Ecto neural progenitor cell (in vitro differentiated cells): Measurements from ENCODE around the gene GALNT9.
"Not testable (repeated sequence)": the region's sequence is repeated elsewhere in the genome, so short reads cannot be mapped to it uniquely, and the experiment has no call there.

ENCODE experiments used
- DNase-seq: peaks from one replicate; pipeline ENCODE4 v3.0.0-alpha.2; 2018; ENCODE audit warnings: low spot score

GALNT9 gene

DNA sequence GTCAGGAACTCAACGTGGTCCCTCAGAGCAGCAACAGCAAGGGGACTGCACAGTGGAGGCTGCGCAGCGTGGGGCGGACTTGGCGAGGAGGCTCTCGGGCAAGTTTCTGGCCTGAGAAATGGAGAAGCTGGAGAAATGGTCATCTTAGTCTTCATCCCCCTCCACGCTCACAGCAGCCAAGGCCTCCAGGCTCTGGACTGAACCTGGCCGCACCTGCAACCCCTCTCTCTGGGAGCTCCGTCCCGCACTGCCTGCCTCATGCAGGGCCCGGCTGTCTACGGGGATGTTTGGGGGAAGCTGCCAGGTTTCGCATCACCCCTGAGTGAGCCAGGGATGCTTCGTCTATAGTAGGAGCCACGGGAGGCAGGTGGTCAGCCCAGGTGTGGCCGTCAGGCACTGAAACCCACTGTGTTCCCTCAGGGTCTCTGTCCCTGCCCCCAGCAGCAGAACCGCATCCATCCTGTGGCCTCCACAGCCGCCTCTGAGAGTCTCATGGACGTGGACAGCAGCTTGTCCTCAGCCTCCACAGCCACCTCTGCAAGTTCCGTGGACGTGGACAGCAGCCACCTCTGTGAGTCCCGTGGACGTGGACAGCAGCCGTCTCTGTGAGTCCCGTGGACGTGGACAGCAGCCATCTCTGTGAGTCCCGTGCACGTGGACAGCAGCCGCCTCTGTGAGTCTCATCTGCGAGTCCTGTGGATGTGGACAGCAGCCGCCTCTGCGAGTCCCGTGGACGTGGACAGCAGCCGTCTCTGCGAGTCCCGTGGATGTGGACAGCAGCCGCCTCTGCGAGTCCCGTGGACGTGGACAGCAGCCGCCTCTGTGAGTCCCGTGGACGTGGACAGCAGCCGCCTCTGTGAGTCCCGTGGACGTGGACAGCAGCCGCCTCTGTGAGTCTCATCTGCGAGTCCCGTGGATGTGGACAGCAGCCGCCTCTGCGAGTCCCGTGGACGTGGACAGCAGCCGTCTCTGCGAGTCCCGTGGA, 29.1 kb upstream of the GALNT9 start:
- not testable (repeated sequence) for DNase-seq

- DNase-seq: no peak
Measured at GRCh38 chr12:132357623-132358186, 28.3 kb upstream of the GALNT9 start.

DNA sequence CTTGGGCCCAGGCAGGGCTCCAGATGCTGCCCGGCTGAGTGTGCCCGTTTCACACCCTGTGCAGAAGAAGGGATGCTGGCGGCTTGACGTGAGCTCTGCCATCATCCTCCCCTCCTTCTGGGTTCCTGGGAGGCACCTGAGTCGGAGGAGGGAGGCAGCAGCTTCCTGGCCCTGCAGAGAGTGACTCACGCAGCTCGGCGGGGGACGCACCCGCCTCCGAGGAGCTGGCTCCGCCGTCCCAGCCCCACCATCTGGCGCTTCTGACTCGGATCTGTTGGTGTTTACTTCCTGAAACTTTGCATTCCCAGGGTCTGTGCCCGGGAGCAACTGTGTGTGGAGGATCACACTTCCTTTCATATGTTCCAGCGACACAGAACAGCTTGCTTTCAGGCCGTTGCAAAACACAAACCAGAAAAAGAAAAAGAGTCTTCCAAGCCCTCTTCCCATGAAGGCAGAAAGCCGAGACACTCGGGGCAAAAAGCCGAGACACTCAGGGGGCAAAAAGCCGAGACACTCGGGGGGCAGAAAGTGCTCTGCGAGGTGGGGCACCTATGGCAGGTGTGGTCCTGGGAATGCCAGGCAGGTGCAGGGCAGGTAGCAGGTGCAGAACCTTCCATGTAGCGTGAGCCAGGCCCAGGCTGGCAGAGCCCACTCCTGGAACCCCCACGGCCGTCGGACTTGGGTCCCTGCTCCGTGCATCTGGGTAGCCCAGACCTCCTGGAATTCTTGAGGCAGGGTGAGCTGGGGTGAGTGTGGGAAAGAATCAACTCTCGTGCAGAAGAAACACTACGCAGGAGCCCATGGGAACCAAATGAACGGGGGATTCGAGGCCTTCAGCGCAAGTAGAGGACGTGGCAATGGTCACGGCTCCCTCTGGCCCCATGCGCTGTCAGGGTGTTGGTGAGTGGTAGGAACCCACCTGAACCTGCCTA, 27.6 kb upstream of the GALNT9 start:
- no peak for DNase-seq

GRCh38 chr12:132355742-132356681, 26.6 kb upstream of the GALNT9 start:
- DNase-seq: no peak

- DNase-seq: no peak
Measured at GRCh38 chr12:132354982-132355680, 25.7 kb upstream of the GALNT9 start.

GRCh38 chr12:132354211-132354981, 25.0 kb upstream of the GALNT9 start:
- DNase-seq: no peak

DNA sequence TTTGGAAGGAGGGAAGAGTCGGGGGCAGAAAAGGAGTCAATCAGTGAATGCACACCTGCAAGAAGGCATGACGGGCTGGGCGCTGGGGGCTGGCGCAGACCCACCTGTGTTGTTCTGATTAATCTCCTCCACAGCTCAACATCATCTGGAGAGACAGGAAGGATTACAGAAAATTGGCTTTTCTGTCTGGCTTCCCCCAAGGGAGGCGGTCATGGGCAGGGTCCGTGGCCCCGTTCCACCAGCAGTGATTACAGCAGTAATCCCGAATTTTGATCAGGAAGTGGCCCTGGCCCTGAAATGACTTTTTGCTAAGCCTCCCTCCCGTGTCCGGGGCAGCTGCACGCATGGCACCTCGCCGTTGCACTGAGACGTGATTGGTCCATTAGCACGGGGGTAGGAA, 24.4 kb upstream of the GALNT9 start:
- DNase-seq: no peak

- DNase-seq: no peak
Measured at GRCh38 chr12:132352896-132353800, 23.8 kb upstream of the GALNT9 start.

DNA sequence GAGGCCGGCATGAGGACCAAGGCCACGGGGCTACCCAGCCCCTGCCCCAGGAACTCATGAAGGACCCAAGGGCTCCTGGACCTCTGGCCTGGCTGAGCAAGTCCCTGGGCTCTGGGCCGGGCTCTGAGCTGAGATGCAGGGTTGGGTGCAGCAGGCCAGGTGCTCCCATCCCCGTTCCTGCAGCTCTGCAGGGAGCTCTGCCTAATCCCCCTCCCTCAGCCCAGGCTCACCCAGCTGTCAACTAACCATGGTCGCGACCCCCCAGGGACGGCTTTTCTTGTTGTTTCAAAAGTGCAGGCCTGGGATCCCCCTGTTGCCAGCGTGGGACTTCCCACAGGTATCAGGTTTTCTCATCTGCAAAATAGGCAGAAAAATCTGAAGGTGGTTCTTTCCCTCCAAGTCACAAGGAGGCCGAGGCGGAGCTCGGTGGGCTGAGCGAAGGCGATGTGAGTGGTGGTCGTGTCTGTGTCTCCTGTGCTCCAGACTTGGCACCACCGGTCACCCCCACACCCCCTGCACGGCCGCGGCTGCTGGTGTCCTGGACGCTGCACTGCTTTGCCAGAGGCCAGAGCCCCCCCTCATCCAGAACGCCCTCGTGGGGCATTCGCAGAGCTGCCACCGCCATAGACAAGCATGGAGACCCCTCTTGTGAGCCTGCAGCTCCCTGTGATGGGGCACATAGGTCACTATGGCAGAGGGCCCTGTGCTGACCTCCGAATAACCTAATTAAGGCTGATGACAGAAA, 22.5 kb upstream of the GALNT9 start:
- DNase-seq: no peak

DNA sequence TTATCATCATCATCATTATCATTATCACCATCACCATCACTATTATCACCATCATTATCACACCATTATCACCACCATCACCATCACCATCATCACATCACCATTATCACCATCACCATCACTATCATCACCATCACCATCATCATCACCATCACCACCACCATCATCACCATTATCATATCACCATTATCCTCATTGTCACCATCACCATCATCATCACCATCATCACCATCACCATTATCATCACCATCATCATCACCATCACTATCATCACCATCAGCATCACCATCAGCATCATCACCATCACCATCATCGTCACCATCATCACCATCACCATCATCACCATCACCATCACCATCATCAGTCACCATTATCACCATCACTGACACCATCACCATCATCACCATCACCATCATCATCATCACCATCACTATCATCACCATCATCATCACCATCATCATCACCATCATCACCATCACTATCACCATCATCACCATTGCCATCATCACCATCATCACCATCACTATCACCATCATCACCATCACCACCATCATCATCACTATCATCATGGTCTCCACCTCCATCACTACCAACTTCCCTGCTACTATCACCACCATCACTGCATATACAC, 20.2 kb upstream of the GALNT9 start:
- DNase-seq: no peak

DNA sequence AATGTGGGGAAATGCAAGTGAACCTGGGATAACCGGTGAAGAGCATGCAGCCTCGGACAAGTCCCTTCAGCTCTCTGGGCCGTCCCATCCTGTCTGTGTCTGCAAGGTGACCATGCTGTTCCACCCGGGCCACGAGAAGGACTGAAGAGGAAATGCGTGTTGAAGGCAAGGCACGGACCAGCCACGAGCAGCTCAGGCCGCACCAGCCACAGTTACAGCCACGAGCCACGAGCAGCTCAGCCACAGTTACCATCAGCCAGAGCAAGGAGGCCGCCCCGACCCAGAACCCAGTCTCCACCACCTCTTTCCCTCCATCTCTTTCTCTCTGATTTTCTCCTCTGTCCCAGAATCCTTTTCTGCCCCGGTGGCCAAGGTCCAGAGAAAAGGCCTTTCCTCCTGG, 18.8 kb upstream of the GALNT9 start:
- DNase-seq: no peak

DNA sequence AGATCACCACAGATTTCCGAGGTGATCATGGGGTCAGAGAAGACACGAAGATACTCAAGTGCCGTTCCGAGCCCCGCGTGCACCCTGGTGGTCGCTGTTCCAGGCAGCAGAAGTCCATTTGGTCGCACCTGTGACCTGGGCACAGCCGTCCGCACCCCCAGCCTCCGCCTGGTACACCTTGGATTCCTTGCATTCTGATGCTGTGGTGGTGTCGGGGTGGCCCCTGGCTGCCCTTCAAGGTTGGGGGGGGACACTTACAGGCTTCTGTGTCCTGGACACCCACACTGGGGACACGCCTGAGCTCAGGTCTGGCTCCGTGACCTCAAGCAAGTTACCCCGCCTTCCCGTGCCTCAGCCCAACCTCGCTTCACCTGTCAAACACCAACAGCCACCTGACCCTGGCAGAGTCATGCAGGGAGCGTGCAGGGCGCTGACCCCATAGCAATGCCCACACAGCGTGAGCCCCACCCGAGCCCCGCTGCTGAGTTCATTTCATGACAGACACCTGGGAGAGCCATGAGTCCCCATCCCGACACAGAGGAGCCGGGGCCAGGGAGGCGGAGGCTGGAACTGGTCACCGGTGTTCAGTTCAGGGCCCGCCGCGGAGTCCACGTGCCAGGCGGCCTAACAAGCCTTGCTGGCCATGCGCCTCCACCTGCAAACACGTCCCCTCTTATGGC, 17.9 kb upstream of the GALNT9 start:
- no peak for DNase-seq

- no peak for DNase-seq
Measured at GRCh38 chr12:132346471-132347175, 17.2 kb upstream of the GALNT9 start.

- DNase-seq: peak; percentile 69
Measured at GRCh38 chr12:132345561-132346200, 16.3 kb upstream of the GALNT9 start.

- no peak for DNase-seq
Measured at GRCh38 chr12:132345126-132345525, 15.7 kb upstream of the GALNT9 start.

GRCh38 chr12:132344601-132345000, 15.2 kb upstream of the GALNT9 start:
- no peak for DNase-seq
